Ascending aorta (tissue), 2 donors: Measurements from ENCODE around the gene ATG16L1. TPM values are rescaled to one million over a fixed set of nuclear protein-coding genes. Genes with fewer than 3 reads are reported as not detected.

Source experiments
- DNase-seq, 2 donors: peaks; one replicate each; pipeline ENCODE4 v3.0.0-alpha.2; 2019; ENCODE audit warnings: low spot score in 2 of 2
- H3K27ac ChIP-seq, 2 donors: fragments of 200-600 bp; sonication (generic); one replicate each; pipeline ENCODE4 v1.5.1; 2016 to 2017; ENCODE audit warnings: mild to moderate bottlenecking in 1 of 2
- H3K27me3 ChIP-seq: fragments of 200-600 bp; sonication (generic); one replicate; pipeline ENCODE4 v1.5.1; 2017
- H3K36me3 ChIP-seq, 2 donors: fragments of 200-600 bp; sonication (generic); one replicate each; pipeline ENCODE4 v1.5.1; 2016
- H3K4me1 ChIP-seq, 2 donors: fragments of 200-600 bp; sonication (generic); one replicate each; pipeline ENCODE4 v1.5.1; 2016 to 2017; ENCODE audit warnings: mild to moderate bottlenecking in 1 of 2
- H3K4me3 ChIP-seq, 2 donors: fragments of 200-600 bp; sonication (generic); one replicate each; pipeline ENCODE4 v1.5.1; 2016 to 2017; ENCODE audit warnings: mild to moderate bottlenecking in 1 of 2
- H3K9me3 ChIP-seq, 2 donors: fragments of 200-600 bp; sonication (generic); one replicate each; pipeline ENCODE4 v1.5.1; 2016
- intact Hi-C: fragments of 100-400 bp; cut with DNase I; formaldehyde crosslinking; loops from one replicate; pipeline ENCODE4 v1.15.1; 2023
- total RNA-seq: library from RNA; depleted of rRNA; stranded (reverse); fragments of >200 nt; gene quantifications from one replicate; pipeline ENCODE4 v1.1.0, GENCODE V29; 2016
- TF ChIP-seq, protein P1 (sequence below), 3 experiments: fragments of 200-600 bp in 2 of 3; fragments of 450-650 bp in 1 of 3; sonication (generic) in 2 of 3; IDR thresholded peaks; one replicate each; pipeline ENCODE4 v1.5.1; 2016 to 2019; ENCODE audit warnings: antibody characterized with exemption in 3 of 3, mild to moderate bottlenecking in 1 of 3, moderate library complexity in 1 of 3

The ATG16L1 gene
- total RNA-seq, 1 donor from 2014 or later: 28.1 TPM

DNA sequence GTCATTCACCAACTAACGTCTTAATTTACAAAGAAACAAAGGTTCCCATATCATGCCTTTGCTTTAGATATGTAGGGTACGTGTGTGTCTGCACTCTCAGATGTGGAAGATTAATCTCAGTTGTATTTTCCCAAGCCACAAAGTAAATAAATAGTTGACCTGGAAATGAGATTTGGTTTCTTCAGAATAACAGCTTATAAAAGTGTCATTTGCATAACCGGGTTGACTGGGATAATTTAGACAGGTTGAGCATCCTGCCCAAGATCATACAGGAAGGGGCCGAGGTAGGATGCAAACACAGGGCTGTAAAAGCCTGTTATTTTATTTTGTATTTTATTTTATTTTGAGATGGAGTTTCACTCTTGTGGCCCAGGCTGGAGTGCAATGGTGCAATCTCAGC lies 19.5 kb downstream of the ATG16L1 start:
- Histone ChIP-seq H3K4me3 (no peak overlapping the region), H3K27me3 (no peaks in the 10 kb centered on the region), H3K9me3 (no peaks in the 10 kb centered on the region), H3K27ac (no peak overlapping the region), H3K4me1 (no peaks in the 10 kb centered on the region), H3K36me3 (peaks cover 72 to 88% of the 10 kb centered on the region in 2 donors)
- DNase-seq: no peak
- TF ChIP-seq, protein P1, sequence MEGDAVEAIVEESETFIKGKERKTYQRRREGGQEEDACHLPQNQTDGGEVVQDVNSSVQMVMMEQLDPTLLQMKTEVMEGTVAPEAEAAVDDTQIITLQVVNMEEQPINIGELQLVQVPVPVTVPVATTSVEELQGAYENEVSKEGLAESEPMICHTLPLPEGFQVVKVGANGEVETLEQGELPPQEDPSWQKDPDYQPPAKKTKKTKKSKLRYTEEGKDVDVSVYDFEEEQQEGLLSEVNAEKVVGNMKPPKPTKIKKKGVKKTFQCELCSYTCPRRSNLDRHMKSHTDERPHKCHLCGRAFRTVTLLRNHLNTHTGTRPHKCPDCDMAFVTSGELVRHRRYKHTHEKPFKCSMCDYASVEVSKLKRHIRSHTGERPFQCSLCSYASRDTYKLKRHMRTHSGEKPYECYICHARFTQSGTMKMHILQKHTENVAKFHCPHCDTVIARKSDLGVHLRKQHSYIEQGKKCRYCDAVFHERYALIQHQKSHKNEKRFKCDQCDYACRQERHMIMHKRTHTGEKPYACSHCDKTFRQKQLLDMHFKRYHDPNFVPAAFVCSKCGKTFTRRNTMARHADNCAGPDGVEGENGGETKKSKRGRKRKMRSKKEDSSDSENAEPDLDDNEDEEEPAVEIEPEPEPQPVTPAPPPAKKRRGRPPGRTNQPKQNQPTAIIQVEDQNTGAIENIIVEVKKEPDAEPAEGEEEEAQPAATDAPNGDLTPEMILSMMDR (IDR thresholded peaks at IDR 0.05): no peak
- intact Hi-C loops: no loop called here

DNA sequence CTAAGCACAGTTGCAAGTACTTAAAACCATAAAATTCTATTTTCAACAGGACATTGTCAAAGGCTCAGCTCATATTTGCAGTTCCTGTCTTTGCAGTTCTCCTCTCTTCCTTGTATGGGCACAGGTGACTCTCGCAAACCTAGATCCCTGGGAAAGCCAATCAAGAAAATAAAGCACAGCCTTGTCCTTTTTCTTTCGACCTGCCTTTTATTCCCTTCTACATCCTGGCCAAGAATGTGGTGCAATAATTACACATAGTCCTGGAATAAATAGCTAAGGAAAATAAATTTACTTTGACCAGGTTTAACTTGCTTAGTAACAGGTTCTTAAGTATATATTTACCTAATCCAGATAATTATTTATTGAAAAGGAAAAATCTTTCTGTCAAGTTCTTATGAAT lies 20.2 kb downstream of the ATG16L1 start:
- Histone ChIP-seq H3K36me3 (peaks cover 70 to 88% of the 10 kb centered on the region in 2 donors), H3K27me3 (no peaks in the 10 kb centered on the region), H3K9me3 (no peaks in the 10 kb centered on the region), H3K4me3 (no peak overlapping the region), H3K4me1 (no peaks in the 10 kb centered on the region), H3K27ac (no peak overlapping the region)
- no peak for DNase-seq
- intact Hi-C loops: no loop called here
- TF ChIP-seq, protein P1 (IDR thresholded peaks at IDR 0.05): no peak

DNA sequence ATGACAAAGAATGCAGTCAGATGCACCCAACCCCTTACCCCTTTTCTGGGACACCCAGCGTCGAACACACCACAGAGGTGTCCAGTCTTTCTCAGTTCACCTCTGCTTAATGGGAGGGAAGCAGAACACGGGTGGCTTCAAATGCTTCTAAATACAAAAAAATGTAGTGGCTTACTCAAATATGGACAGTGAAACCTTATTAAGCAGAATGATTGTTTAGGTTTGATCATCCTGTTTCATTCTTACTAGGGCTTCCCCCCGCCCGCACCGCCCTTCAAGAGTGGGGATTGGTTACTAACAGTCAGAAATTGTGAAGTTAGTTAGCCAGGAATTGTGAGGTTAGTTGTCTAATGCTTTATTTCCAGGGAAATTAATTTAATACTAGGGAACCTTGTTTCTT lies 21.6 kb downstream of the ATG16L1 start:
- peaks cover 73 to 88% of the 10 kb centered on the region in 2 donors for H3K36me3 ChIP-seq
- no peaks in the 10 kb centered on the region for H3K9me3 ChIP-seq
- no peaks in the 10 kb centered on the region for H3K4me1 ChIP-seq
- intact Hi-C loops: no loop called here
- no peak for DNase-seq
- no peak overlapping the region for H3K27ac ChIP-seq
- TF ChIP-seq, protein P1 (IDR thresholded peaks at IDR 0.05): no peak
- H3K4me3 ChIP-seq: no peak overlapping the region
- no peaks in the 10 kb centered on the region for H3K27me3 ChIP-seq

DNA sequence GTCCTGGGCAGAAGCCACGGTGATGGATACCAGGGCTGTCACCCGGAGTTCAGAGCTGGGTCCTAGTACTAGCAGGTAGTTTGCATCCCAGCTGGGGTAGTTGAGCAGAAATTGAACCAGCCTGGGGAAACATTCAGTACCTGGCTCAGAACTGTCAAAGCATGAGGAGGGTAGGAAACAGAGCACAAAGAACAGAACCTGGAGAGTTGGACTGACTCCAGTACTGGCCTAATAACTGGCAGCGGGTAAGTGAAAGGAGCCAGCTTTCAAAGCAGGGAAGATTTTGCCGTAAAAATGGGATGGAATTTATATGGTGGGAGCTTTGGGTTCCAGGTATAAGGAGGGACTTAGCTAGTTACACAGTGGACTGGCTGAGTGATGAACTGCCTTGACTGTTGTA lies 23.8 kb downstream of the ATG16L1 start:
- Histone ChIP-seq H3K36me3 (peaks cover 79 to 98% of the 10 kb centered on the region in 2 donors), H3K4me3 (no peak overlapping the region), H3K9me3 (no peaks in the 10 kb centered on the region), H3K4me1 (no peaks in the 10 kb centered on the region), H3K27ac (no peak overlapping the region), H3K27me3 (no peaks in the 10 kb centered on the region)
- intact Hi-C loops: no loop called here
- TF ChIP-seq, protein P1 (IDR thresholded peaks at IDR 0.05): no peak
- no peak for DNase-seq

DNA sequence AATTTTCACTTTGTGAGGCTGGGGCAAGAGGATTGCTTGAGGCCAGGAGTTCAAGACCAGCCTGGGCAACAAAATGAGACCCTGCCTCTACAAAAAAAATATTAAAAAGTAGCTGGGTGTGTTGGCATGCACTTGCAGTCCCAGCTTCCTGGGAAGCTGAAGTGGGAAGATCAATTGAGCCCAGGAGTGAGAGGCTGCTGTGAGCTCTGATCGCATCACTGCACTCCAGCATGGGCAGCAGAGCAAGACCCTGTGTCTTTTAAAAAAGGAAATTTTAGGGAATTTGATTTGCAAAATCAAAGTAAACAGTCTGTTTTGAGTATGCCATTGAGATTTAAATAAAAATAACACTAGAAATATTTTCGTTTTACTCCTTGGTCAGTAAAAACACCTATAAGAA lies 27.4 kb downstream of the ATG16L1 start:
- H3K36me3 ChIP-seq: peaks cover 70 to 98% of the 10 kb centered on the region in 2 donors
- intact Hi-C loops: no loop called here

More for the DNA sequence above, 27.4 kb downstream of the ATG16L1 start:
- Histone ChIP-seq H3K4me1 (no peaks in the 10 kb centered on the region), H3K27me3 (no peaks in the 10 kb centered on the region), H3K4me3 (no peak overlapping the region), H3K9me3 (no peaks in the 10 kb centered on the region), H3K27ac (no peak overlapping the region)
- TF ChIP-seq, protein P1 (IDR thresholded peaks at IDR 0.05): no peak
- no peak for DNase-seq
